Hepatic stellate cell (primary cell): ENCODE results near the gene ACAD8.

Source experiments
- DNase-seq: peaks from one replicate; pipeline ENCODE4 v3.0.0; 2011; ENCODE audit warnings: low spot score

The ACAD8 gene

DNA sequence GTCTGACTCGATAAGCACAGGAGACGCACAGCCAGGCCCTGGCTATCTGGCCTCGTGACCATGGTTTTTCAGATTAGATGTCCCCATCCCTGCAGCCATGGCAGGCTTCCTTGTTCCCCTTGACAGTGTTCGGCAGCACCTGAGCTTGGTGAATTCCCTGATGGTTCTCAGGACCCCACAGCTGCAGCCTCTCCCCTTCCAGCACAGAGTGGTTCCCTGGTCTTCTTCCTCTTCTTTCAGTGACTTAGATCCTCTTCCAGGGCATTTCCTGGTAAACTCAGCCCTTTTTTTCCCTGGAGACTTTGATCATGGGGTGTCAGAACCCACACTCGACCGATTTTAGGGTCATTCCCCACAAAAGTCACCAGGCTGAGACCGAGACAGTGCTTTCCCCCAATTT, 37.3 kb downstream of the ACAD8 start:
- DNase-seq: no peak

DNA sequence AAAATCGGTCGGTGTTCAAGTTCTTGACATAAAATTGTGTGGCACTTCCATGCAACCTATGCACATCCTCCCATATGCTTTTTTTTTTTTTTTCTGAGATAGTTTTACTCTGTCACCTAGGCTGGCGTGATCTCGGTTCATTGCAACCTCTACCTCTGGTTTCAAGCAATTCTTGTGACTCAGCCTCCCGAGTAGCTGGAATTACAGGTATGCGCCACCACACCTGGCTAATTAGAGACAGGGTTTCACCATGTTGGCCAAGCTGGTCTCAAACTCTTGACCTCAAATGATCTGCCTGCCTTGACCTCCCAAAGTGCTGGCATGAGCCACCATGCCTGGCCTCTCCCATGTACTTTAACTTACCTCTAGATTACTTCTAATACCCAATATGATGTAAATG, 37.8 kb downstream of the ACAD8 start:
- no peak for DNase-seq

DNA sequence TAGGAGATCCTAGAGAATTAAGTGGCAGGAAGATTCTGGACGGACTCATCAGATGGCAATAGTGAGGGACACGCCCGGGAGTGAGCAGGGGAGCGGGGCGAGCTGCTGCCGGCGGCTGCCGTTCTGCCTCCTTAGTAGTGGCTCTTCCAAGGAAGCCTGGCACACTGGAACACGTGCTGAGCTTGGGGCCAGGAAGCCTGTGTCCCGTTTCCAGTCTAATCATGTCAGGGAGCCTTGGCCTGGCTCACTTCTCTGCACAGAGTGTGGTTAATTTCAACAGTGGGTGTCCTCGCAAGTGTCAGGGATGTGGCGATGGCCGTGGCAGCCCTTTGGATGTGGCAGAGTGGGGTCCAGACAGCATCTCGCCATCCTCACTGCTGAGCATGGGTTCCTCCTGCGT, 39.3 kb downstream of the ACAD8 start:
- no peak for DNase-seq

DNA sequence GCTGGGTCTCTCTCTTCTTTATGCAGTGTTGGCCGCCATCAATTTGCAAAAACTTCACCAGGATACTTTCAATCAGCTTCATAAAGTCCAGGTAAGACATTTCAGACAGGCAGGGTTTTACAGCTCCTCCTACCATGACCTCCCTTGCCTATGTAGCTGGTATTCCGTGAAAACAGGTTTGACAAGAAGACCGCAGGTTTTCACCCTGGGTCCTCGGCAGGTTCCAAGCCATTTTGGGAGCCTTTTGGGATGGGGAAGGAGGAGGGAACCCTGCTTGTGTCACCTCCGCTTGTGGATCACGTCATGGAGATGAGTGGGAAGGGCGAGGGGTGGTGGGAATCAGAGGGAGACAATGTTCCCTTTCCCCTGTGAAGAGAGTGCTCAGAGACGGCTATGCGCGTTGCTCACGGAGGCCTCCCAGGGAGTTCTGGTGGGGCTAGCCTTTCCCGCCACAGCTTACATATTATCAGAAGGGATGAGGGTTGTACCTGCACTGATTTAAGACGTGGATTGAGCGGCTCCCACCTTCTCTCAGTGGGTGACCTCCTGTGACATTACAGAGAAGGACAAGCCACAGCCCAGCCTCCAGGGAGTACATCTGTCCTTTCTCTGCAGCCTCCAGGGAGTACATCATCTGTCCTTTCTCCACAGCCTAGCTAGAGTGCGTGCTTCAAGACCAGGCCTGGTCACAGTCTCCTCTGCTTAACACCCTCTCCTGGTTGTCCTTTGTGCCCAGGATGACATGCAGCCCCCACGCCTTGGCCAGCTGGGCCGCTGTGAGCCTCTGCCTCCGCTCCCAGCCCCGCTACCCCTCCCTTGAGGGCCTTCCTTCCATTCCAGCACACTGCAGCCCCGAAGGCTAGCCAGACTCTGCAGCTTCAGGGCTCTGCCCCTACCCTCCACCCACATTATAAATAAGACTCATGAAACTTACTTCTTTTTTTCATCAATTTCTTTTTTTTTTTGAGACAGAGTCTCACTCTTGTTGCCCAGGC, 40.0 kb downstream of the ACAD8 start:
- no peak for DNase-seq

GRCh38 chr11:134294664-134295063, 41.3 kb downstream of the ACAD8 start:
- no peak for DNase-seq

GRCh38 chr11:134312223-134312622, 58.9 kb downstream of the ACAD8 start:
- no peak for DNase-seq

DNA sequence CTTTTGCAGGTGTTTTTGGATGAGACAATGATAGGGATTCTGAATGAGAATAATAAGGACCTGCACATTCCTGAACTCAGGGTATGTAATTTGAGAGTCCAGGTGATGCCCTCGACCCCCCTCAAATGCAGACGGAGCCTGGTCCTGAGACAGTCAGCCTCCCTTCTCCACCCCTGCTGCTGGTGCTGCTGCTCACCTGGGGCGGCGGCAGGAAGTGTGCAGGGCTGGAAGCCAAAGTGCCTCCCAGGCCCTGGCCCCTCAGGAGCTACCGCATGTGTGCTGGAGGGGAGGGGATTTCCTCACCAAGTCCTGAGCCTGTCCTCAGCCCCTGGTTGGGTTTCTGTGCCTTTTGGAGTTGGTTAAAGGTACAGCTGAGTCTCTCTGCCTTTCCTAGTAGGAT, 59.4 kb downstream of the ACAD8 start:
- no peak for DNase-seq

GRCh38 chr11:134313379-134313778, 60.0 kb downstream of the ACAD8 start:
- no peak for DNase-seq

GRCh38 chr11:134313821-134314607, 60.6 kb downstream of the ACAD8 start:
- no peak for DNase-seq
